ENCODE results near the gene CPHXL. TPM values are rescaled to one million over a fixed set of nuclear protein-coding genes. Genes with fewer than 3 reads are reported as not detected.

The CPHXL gene
- total RNA-seq, 1 experiment from 2014 or later, result not detected

DNA sequence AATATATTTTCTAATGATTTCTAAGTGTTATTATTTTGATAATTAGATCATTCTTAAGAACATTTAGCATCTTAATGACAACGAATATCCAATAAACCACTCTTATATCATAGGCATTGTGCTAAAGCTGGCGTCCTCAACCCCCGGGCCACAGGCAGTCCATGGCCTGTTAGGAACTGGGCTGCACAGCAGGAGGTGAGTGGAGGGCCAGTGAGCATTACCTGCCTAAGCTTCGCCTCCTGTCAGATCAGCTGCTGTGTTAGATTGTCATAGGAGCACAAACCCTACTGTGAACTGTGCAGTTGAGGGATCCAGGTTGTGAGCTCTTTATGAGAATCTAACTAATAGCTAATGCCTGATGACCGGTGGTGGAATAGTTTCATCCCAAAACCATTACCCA, 28.7 kb downstream of the CPHXL start:
- no peaks in the 10 kb centered on the region for H3K27me3 ChIP-seq (ENCODE audit: insufficient read depth, low read length)
- no peak overlapping the region for H3K14ac ChIP-seq (ENCODE audit: insufficient read depth, low read length)
- H2BK15ac ChIP-seq (ENCODE audit: low read depth, low read length), result no peak overlapping the region
- no peak overlapping the region for H3K27ac Mint-ChIP-seq
- H2AK5ac ChIP-seq (ENCODE audit: insufficient read length, low read length), result no peak overlapping the region
- H3K9me3 ChIP-seq (ENCODE audit: control insufficient read depth, low read depth, low read length), result no peaks in the 10 kb centered on the region
- H3K9ac ChIP-seq (ENCODE audit: extremely low read depth, insufficient read length, low read length), result no peak overlapping the region
- no peak overlapping the region for H2BK5ac ChIP-seq (ENCODE audit: insufficient read length, low read length)
- no peak overlapping the region for H3K18ac ChIP-seq (ENCODE audit: insufficient read length, low read depth, low read length)
- H3K27me3 Mint-ChIP-seq (ENCODE audit: low read depth), result no peaks in the 10 kb centered on the region
- H3K4me3 Mint-ChIP-seq, result no peak overlapping the region
- no peaks in the 10 kb centered on the region for H3K23me2 ChIP-seq (ENCODE audit: insufficient read length, low read depth, low read length, poor library complexity, severe bottlenecking)
- H3K4me1 ChIP-seq (ENCODE audit: insufficient read depth, low read length), result no peaks in the 10 kb centered on the region
- peaks cover 4 to 8% of the 10 kb centered on the region in 2 experiments for H3K4me1 Mint-ChIP-seq
- no peak overlapping the region for H2BK20ac ChIP-seq (ENCODE audit: low read depth, low read length, poor library complexity, severe bottlenecking)
- no peak overlapping the region for H2BK120ac ChIP-seq (ENCODE audit: low read depth, low read length, poor library complexity, severe bottlenecking)
- no peak for DNase-seq
- H4K20me1 ChIP-seq (ENCODE audit: control insufficient read depth, insufficient read depth, insufficient read length), result no peaks in the 10 kb centered on the region
- no peak overlapping the region for H4K91ac ChIP-seq (ENCODE audit: insufficient read length, low read depth, low read length)
- no peak overlapping the region for H4K5ac ChIP-seq (ENCODE audit: insufficient read length, low read depth, low read length)
- H3T11ph ChIP-seq (ENCODE audit: low read length), result no peak overlapping the region
- no peaks in the 10 kb centered on the region for H3K79me2 ChIP-seq (ENCODE audit: insufficient read depth, low read length)
- TF ChIP-seq, protein P1, sequence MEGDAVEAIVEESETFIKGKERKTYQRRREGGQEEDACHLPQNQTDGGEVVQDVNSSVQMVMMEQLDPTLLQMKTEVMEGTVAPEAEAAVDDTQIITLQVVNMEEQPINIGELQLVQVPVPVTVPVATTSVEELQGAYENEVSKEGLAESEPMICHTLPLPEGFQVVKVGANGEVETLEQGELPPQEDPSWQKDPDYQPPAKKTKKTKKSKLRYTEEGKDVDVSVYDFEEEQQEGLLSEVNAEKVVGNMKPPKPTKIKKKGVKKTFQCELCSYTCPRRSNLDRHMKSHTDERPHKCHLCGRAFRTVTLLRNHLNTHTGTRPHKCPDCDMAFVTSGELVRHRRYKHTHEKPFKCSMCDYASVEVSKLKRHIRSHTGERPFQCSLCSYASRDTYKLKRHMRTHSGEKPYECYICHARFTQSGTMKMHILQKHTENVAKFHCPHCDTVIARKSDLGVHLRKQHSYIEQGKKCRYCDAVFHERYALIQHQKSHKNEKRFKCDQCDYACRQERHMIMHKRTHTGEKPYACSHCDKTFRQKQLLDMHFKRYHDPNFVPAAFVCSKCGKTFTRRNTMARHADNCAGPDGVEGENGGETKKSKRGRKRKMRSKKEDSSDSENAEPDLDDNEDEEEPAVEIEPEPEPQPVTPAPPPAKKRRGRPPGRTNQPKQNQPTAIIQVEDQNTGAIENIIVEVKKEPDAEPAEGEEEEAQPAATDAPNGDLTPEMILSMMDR (conservative IDR thresholded peaks at IDR 0.05), result no peak
- no peak overlapping the region for H3K27ac ChIP-seq (ENCODE audit: insufficient read length, low read depth, low read length)
- no CpG with 5 or more reads among the region's 5 CpGs for WGBS (ENCODE audit: extremely low coverage, insufficient read length, low lambda C conversion rate)
- H3K4ac ChIP-seq (ENCODE audit: low read depth, low read length), result no peak overlapping the region
- no peak overlapping the region for H3K23ac ChIP-seq (ENCODE audit: insufficient read length, low read depth, low read length)
- H3K9me3 Mint-ChIP-seq, result no peaks in the 10 kb centered on the region
- H3K79me1 ChIP-seq (ENCODE audit: insufficient read depth, low read depth, low read length, poor library complexity, severe bottlenecking), result no peaks in the 10 kb centered on the region
- no peak overlapping the region for H3K4me2 ChIP-seq (ENCODE audit: insufficient read depth, insufficient read length, low read length)
- H2BK12ac ChIP-seq (ENCODE audit: insufficient read length, low read depth, low read length), result no peak overlapping the region
- H3K56ac ChIP-seq (ENCODE audit: insufficient read length, low read depth, low read length), result no peak overlapping the region
- H4K8ac ChIP-seq (replicated peaks; ENCODE audit: insufficient read length, low read depth, low read length), result no peak overlapping the region
- no peaks in the 10 kb centered on the region for H3K36me3 Mint-ChIP-seq (ENCODE audit: insufficient read depth in 1 of 3, low read depth in 3 of 3)
- H2AFZ ChIP-seq (ENCODE audit: low read length), result no peak overlapping the region

Data from H9 (cell line).